Heart left ventricle (tissue), 16 donors: ENCODE data around the gene ITGA11. TPM values are rescaled to one million over a fixed set of nuclear protein-coding genes. Genes with fewer than 3 reads are reported as not detected.

ENCODE experiments used
- ATAC-seq, 4 donors: fragments of 200-7000 bp; cut with Tn5 transposase; one replicate each; pipeline ENCODE4 v1.9.1; 2020 to 2022; ENCODE audit warnings: moderate library complexity in 4 of 4, mild to moderate bottlenecking in 3 of 4, moderate number of reproducible peaks in 1 of 4
- DNase-seq, 5 donors: peaks; one replicate each; pipeline ENCODE4 v3.0.0-alpha.2; 2020
- H3K27ac ChIP-seq, 12 donors: fragments of 200-600 bp; sonication (generic) in 4 of 12; one replicate each; pipeline versions ENCODE4 v1.5.0 to v1.8.0; 2016 to 2022; ENCODE audit warnings: mild to moderate bottlenecking in 2 of 12
- H3K27me3 ChIP-seq, 9 donors: fragments of 200-600 bp; sonication (generic) in 2 of 9; one replicate each; pipeline versions ENCODE4 v1.5.1 to v1.8.0; 2016 to 2022; ENCODE audit warnings: mild to moderate bottlenecking in 3 of 9
- H3K36me3 ChIP-seq, 9 donors: fragments of 200-600 bp; sonication (generic) in 2 of 9; one replicate each; pipeline versions ENCODE4 v1.5.0 to v1.8.0; 2018 to 2022; ENCODE audit warnings: mild to moderate bottlenecking in 2 of 9
- H3K4me1 ChIP-seq, 12 donors: fragments of 200-600 bp; sonication (generic) in 4 of 12; one replicate each; pipeline versions ENCODE4 v1.5.0 to v1.8.0; 2016 to 2022; ENCODE audit warnings: mild to moderate bottlenecking in 3 of 12
- H3K4me3 ChIP-seq, 12 donors: fragments of 200-600 bp; sonication (generic) in 4 of 12; one replicate each; pipeline versions ENCODE4 v1.5.0 to v1.8.0; 2017 to 2022; ENCODE audit warnings: mild to moderate bottlenecking in 9 of 12, moderate library complexity in 4 of 12
- H3K9me3 ChIP-seq, 12 donors: fragments of 200-600 bp; sonication (generic) in 4 of 12; one replicate each; pipeline versions ENCODE4 v1.5.0 to v1.8.0; 2016 to 2022; ENCODE audit warnings: mild to moderate bottlenecking in 1 of 12
- POLR2A ChIP-seq, 2 donors: fragments of 450-650 bp; IDR thresholded peaks; one replicate each; pipeline ENCODE4 v1.6.1; 2017; ENCODE audit warnings: antibody characterized with exemption in 2 of 2, mild to moderate bottlenecking in 2 of 2, moderate library complexity in 2 of 2
- WGBS, 4 donors: extraction: QIAGEN DNeasy Blood & Tissue Kit in 2 of 4; methylation state at CpG; one replicate each; pipeline versions ENCODE4 v1.1.5 to v1.1.7; 2013 to 2018; 5-methylcytosine and 5-hydroxymethylcytosine counted together
- intact Hi-C, 10 donors: fragments of 100-400 bp; cut with DNase I; formaldehyde crosslinking; loops; one replicate each; pipeline versions ENCODE4 v1.11.1 to v1.14.2; 2022
- polyA plus RNA-seq, 2 donors: library from polyadenylated mRNA; stranded (reverse); fragments of 200-250 nt; gene quantifications; one replicate each; pipeline ENCODE4 v1.2.3, GENCODE V29; 2013
- total RNA-seq, 9 donors: library from RNA; depleted of rRNA in 2 of 9; stranded (reverse); fragments of >200 nt in 2 of 9; fragmentation: NEBNext Ultra II Directional in 3 of 9; extraction: Animal tissue kit (Norgen Biotek cat#: 25700) in 3 of 9; gene quantifications; one replicate each; pipeline versions ENCODE4 v1.1.0 to v1.2.4, GENCODE V29; 2016 to 2023
- TF ChIP-seq, protein P1 (sequence below), 12 donors: fragments of 200-600 bp; sonication (generic) in 4 of 12; IDR thresholded peaks; one replicate each; pipeline versions ENCODE4 v1.5.0 to v1.8.0; 2018 to 2022; ENCODE audit warnings: antibody characterized with exemption in 12 of 12, mild to moderate bottlenecking in 5 of 12
- donor health status: ischemic (EF 13 %, LVEDD 7.1; RV severe dilation, severe dysfunction).
- donor health status: healthy with polysubstance abuse.
- donor health status: DM: no; HTN: yes; CAD: no.
- donor health status: DM: no; HTN: no; CAD: no.
- donor health status: ischemic (EF 25% LVEDD 6.9; RV normal size, moderate dysfunction).
- donor health status: ischemic (EF 25% LVEDD 5.7; RV mildly dilated, moderate dysfunction).
- donor health status: healthy.
- donor health status: DM: yes; HTN: yes; CAD: no.
- donor health status: ischemic (EF 35%, LVEDD 5.7; RV mildly dilated, moderate dysfunction).
- donor health status: nonischemic (EF 11% LVEDD 7.7; RV severe dilation, severe dysfunction).
- donor health status: DM: yes; HTN: yes; CAD: no.
- donor health status: PGD.
- donor health status: ischemic (EF 29% LVEDD 5.4; RV normal size, mild dysfunction).
- donor health status: nonischemic (EF 23%, LVEDD 6.1; RV moderate dilation, normal function).

Gene ITGA11
- total and polyA plus RNA-seq, 11 donors, result 2.1 to 35.5 (median 12.1) TPM

DNA sequence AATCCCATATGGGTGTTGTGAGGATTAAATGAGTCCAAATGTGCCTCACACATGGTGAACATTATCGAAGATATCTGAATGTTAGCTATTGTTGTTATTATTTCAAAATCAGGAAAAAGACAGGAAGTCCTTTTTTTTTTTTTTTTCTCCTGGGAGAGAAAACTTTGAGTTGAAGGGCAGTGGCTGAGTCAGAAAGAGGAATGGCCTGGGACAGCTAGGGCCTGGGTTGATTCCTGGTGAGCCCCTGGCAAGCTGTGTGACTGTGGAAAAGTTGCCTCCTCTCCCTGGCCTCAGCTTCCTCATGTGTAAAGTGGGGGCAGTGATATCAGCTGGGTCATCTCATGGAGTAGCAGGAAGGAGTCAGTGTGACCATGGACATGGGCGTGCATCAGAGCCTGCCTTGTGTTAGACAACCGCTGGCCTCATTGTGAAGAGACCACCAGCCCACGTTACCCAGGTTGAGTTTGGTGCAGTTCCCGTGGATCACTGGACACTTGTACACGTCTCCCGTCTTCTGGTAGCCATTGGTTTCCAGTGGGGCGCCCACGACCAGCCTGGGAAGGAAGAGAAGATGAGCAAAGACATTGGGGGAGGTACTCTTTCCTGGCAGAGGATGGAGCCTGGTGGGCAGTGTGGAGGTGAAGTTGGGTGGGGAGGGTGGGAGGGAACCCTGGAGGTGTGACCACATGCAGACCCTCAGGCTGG, 63.1 kb downstream of the ITGA11 start:
- TF ChIP-seq POLR2A (IDR thresholded peaks at IDR 0.05), result no peak
- TF ChIP-seq, protein P1, sequence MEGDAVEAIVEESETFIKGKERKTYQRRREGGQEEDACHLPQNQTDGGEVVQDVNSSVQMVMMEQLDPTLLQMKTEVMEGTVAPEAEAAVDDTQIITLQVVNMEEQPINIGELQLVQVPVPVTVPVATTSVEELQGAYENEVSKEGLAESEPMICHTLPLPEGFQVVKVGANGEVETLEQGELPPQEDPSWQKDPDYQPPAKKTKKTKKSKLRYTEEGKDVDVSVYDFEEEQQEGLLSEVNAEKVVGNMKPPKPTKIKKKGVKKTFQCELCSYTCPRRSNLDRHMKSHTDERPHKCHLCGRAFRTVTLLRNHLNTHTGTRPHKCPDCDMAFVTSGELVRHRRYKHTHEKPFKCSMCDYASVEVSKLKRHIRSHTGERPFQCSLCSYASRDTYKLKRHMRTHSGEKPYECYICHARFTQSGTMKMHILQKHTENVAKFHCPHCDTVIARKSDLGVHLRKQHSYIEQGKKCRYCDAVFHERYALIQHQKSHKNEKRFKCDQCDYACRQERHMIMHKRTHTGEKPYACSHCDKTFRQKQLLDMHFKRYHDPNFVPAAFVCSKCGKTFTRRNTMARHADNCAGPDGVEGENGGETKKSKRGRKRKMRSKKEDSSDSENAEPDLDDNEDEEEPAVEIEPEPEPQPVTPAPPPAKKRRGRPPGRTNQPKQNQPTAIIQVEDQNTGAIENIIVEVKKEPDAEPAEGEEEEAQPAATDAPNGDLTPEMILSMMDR (IDR thresholded peaks at IDR 0.05), result no peak
- peak in 2 of 5 donors; percentile 21 to 45 for DNase-seq
- 80 to 91% (median 84%) methylated on average over 6 to 9 of the region's 9 CpGs for WGBS, 4 donors
- peak overlapping the region in 11 of 12 donors; percentile 43 to 65 (median 54) for H3K27ac ChIP-seq
- no peaks in the 10 kb centered on the region for H3K27me3 ChIP-seq
- no peak overlapping the region for H3K4me3 ChIP-seq
- H3K4me1 ChIP-seq, result peaks cover 19 to 70% (median 47%) of the 10 kb centered on the region in 12 donors
- H3K36me3 ChIP-seq, result no peaks in the 10 kb centered on the region
- peak in 1 of 4 donors; percentile 24 for ATAC-seq
- H3K9me3 ChIP-seq, result no peaks in the 10 kb centered on the region
- intact Hi-C loops, result loop anchor here in 2 of 10 donors (5.0 to 10.0 kb wide), 2 partner anchors 54 to 57 kb away; no protein-coding TSS in a partner anchor

DNA sequence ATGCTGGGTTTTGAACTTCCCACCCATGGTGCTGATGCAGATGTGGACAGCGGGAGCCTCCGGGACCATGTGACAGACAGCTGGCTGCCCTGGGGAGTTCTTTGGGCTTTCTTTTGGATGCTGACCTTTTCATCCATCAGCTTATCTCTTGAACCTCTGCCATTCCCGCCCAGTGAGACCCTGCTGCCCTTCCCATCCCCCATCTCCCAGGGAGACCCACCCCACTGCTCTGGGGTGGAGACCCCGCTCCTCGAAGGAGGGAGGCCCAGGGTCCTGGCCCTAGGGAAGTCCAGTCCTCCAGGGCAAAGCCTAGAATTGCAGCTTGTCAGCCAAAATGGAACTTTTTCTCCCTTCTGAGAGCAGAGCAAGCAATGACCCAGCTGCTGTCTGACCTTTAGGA, 64.0 kb downstream of the ITGA11 start:
- WGBS, 4 donors, result 53 to 65% (median 59%) methylated on average over 2 to 5 of the region's 5 CpGs
- no peaks in the 10 kb centered on the region for H3K36me3 ChIP-seq
- H3K4me1 ChIP-seq, result peaks cover 24 to 79% (median 56%) of the 10 kb centered on the region in 12 donors
- peak overlapping the region in 11 of 12 donors; percentile 43 to 65 (median 54) for H3K27ac ChIP-seq
- DNase-seq, result peak in 2 of 5 donors; percentile 36 to 41
- no peak overlapping the region for H3K4me3 ChIP-seq
- no peaks in the 10 kb centered on the region for H3K9me3 ChIP-seq
- intact Hi-C loops, result loop anchor here in 3 of 10 donors (2.0 to 10.0 kb wide), 3 partner anchors 33 to 56 kb away; no protein-coding TSS in a partner anchor
- no peaks in the 10 kb centered on the region for H3K27me3 ChIP-seq
- no peak for TF ChIP-seq POLR2A (IDR thresholded peaks at IDR 0.05)
- TF ChIP-seq, protein P1 (IDR thresholded peaks at IDR 0.05), result no peak
- ATAC-seq, result no peak

DNA sequence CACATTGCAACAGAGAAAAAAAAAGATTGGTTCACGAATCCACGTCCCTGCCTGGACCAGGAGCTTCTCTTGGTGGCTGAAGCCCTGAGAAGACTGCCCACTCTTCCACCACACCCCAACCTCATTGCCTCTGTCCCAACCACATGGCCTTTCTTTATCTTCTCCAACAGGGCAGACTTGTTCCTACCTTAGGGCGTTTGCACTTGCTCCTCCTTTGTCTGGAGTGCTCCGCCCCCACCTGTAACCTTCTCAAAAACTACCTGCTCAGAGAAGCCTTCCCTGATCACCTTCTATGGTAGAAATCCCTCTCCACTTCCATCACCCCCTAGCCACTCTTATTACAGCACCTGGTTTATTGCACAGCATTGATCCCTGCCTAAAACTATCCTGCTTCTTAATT, 64.7 kb downstream of the ITGA11 start:
- TF ChIP-seq, protein P1 (IDR thresholded peaks at IDR 0.05), result no peak
- no peak for TF ChIP-seq POLR2A (IDR thresholded peaks at IDR 0.05)
- Histone ChIP-seq H3K27me3 (no peaks in the 10 kb centered on the region), H3K9me3 (no peaks in the 10 kb centered on the region), H3K27ac (peak overlapping the region in 3 of 12 donors; percentile 50 to 88 (median 51)), H3K36me3 (no peaks in the 10 kb centered on the region), H3K4me3 (no peak overlapping the region), H3K4me1 (peaks cover 24 to 84% (median 58%) of the 10 kb centered on the region in 12 donors)
- ATAC-seq (no peak), DNase-seq (peak in 1 of 5 donors; percentile 10)
- 87 to 90% (median 89%) methylated on average over 4 of the region's 4 CpGs for WGBS, 4 donors
- intact Hi-C loops, result loop anchor here in 3 of 10 donors (2.0 to 10.0 kb wide), 3 partner anchors 32 to 55 kb away; no protein-coding TSS in a partner anchor

DNA sequence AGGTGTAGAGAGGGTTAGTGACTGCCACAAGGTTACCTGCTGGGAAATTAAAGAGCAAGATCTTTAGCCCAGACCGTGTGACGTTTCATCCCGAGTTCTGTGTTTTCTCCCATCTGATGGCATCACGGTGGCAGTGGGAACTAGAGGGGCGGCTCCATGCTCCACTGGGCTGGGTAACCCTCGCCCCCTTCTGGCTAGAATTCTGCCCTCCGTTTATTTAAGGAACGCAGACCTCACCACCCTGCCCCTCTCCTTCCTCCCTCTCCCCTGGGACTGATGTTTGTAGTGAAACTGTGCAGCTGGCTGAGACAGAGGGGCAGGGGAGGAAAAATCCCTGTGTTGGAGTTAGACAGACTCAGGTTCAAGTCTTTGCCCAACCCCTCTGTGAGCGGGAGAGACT, 65.6 kb downstream of the ITGA11 start:
- DNase-seq (peak in 1 of 5 donors; percentile 20), ATAC-seq (no peak)
- no peak overlapping the region for H3K4me3 ChIP-seq
- H3K9me3 ChIP-seq, result no peaks in the 10 kb centered on the region
- H3K36me3 ChIP-seq, result no peaks in the 10 kb centered on the region
- intact Hi-C loops, result loop anchor here in 3 of 10 donors (2.0 to 10.0 kb wide), 3 partner anchors 32 to 54 kb away; no protein-coding TSS in a partner anchor
- 62 to 67% (median 66%) methylated on average over 9 of the region's 9 CpGs for WGBS, 4 donors
- no peaks in the 10 kb centered on the region for H3K27me3 ChIP-seq
- TF ChIP-seq, protein P1 (IDR thresholded peaks at IDR 0.05), result peak in 3 of 12 donors; percentile 8 to 11 (median 11)
- no peak for TF ChIP-seq POLR2A (IDR thresholded peaks at IDR 0.05)
- peaks cover 24 to 86% (median 61%) of the 10 kb centered on the region in 12 donors for H3K4me1 ChIP-seq
- peak overlapping the region in 9 of 12 donors; percentile 2 to 91 (median 86) for H3K27ac ChIP-seq
